GM12873 (cell line): Measurements from ENCODE around the gene PRUNE1.

Source experiments
- TF ChIP-seq, protein P1 (sequence below): IDR thresholded peaks from 2 replicates; pipeline ENCODE4 v1.5.1; 2012; ENCODE audit warnings: low read depth, mild to moderate bottlenecking, moderate library complexity, low read length, control low read depth; ENCODE audit not compliant: insufficient read depth; ENCODE audit errors: missing control alignments

PRUNE1 gene

DNA sequence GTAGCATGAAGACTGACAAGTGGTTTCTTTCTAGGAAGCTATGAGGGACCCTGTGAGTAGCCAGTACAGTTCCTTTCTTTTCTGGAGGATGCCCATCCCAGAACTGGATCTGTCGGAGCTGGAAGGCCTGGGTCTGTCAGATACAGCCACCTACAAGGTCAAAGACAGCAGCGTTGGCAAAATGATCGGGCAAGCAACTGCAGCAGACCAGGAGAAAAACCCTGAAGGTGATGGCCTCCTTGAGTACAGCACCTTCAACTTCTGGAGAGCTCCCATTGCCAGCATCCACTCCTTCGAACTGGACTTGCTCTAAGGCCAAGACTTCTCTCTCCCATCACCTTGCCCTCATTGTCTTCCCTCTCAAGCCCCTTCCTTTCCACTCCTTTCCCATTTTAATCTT is 58.9 kb downstream of the PRUNE1 start:
- TF ChIP-seq, protein P1, sequence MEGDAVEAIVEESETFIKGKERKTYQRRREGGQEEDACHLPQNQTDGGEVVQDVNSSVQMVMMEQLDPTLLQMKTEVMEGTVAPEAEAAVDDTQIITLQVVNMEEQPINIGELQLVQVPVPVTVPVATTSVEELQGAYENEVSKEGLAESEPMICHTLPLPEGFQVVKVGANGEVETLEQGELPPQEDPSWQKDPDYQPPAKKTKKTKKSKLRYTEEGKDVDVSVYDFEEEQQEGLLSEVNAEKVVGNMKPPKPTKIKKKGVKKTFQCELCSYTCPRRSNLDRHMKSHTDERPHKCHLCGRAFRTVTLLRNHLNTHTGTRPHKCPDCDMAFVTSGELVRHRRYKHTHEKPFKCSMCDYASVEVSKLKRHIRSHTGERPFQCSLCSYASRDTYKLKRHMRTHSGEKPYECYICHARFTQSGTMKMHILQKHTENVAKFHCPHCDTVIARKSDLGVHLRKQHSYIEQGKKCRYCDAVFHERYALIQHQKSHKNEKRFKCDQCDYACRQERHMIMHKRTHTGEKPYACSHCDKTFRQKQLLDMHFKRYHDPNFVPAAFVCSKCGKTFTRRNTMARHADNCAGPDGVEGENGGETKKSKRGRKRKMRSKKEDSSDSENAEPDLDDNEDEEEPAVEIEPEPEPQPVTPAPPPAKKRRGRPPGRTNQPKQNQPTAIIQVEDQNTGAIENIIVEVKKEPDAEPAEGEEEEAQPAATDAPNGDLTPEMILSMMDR, result no peak

DNA sequence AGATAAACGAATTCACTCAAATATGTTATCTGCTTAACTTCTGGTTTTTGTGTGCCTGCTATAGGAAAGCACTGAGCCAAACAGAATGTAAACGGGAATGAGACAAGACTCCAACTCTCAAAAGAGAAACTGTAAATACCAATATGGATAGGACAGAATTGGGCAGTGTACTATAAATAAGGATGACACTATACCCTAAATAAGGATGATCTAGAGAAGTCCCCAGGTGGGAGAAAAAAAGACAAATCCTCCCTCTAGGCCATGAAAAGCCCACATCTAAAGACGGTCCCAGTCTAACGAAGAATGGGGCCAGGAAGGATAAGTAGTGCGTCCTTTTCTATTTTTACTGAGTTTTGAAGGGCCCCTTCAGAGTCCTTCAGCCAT is 60.8 kb downstream of the PRUNE1 start:
- TF ChIP-seq, protein P1, result no peak

DNA sequence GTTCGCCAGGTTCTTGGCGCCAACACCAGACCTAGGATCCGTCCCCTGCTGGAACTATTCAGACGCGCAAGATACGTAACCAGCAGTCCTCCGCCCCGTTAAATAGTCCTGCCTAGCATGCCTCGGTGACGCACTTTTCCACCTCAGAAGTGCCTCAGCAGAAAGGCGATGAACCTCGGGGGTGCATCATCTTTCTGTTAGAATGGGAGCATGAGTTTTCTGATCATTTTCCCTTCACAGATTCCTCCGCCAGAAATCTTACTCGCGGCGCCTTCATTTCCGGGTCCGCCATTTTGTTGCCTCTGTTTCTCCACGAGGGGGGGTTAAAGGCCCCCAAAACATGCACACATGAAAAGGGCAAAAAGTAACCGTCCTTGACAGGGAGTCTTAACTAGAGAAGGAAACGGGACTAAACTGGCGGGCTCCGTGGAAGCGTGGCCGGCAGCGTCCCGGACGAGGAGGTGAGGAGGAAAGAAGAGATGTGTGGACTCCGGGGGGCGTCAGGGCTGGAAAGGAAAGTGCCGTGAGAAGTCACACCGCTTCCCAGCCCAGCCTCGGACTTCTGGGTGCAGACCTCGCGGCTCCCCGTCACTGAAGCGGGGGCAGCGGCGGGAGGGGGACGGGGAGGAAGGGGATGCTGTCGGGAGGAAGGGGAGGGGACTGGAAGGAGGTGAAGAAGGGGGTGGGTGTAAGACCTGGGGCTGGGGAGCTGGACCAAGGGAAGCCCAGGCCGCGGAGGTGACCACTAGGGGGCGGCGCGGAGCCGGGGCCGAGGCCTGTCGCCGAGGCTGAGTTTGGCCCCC is 62.4 kb downstream of the PRUNE1 start, which contains the start of gene GABPB2:
Gene GABPB2, plus strand, starts transcription at position 288 of the 803 bp plus-strand sequence. CDS start 17,429 bp downstream, outside the sequence.
- TF ChIP-seq, protein P1, result peak; percentile 94

DNA sequence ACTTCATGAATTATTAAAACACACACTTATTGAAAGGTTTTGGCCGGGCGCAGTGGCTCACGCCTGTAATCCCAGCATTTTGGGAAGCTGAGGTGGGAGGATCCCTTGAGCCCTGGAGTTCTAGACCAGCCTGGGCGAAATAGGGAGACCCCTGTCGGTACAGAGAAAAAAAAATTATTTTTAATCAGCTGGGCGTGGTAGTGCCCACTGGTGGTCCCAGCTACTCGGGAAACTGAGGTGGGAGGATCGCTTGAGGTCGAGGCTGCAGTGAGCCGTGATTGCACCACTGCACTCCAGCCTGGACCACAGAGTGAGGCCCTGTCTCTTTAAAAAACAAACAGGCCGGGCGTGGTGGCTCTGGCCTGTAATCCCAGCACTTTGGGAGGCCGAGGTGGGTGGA is 64.0 kb downstream of the PRUNE1 start:
- TF ChIP-seq, protein P1, result no peak
